Fibroblast of villous mesenchyme (primary cell): ENCODE results near the gene SH3YL1. TPM values are rescaled to one million over a fixed set of nuclear protein-coding genes. Genes with fewer than 3 reads are reported as not detected.

Source experiments
- DNase-seq: peaks from one replicate; pipeline ENCODE4 v3.0.0-alpha.2; 2010; ENCODE audit warnings: low read depth
- H3K4me3 ChIP-seq: 2 replicates; pipeline ENCODE4 v1.5.1; 2011; ENCODE audit warnings: low read depth, mild to moderate bottlenecking, low read length
- total RNA-seq: library from RNA; depleted of rRNA; stranded (reverse); fragments of >200 nt; gene quantifications from 2 replicates; pipeline ENCODE4 v1.2.3, GENCODE V29; 2012
- TF ChIP-seq, protein P1 (sequence below): IDR thresholded peaks from 2 replicates; pipeline ENCODE4 v1.5.1; 2012; ENCODE audit warnings: low read depth, mild to moderate bottlenecking, low read length; ENCODE audit not compliant: insufficient read depth

Gene SH3YL1
- total RNA-seq, 1 donor = 35.4 TPM

GRCh38 chr2:199041-199966 lies 64.5 kb downstream of the SH3YL1 start:
- TF ChIP-seq, protein P1, sequence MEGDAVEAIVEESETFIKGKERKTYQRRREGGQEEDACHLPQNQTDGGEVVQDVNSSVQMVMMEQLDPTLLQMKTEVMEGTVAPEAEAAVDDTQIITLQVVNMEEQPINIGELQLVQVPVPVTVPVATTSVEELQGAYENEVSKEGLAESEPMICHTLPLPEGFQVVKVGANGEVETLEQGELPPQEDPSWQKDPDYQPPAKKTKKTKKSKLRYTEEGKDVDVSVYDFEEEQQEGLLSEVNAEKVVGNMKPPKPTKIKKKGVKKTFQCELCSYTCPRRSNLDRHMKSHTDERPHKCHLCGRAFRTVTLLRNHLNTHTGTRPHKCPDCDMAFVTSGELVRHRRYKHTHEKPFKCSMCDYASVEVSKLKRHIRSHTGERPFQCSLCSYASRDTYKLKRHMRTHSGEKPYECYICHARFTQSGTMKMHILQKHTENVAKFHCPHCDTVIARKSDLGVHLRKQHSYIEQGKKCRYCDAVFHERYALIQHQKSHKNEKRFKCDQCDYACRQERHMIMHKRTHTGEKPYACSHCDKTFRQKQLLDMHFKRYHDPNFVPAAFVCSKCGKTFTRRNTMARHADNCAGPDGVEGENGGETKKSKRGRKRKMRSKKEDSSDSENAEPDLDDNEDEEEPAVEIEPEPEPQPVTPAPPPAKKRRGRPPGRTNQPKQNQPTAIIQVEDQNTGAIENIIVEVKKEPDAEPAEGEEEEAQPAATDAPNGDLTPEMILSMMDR = no peak
- no peak overlapping the region for H3K4me3 ChIP-seq
- no peak for DNase-seq

- H3K4me3 ChIP-seq = no peak overlapping the region
- no peak for DNase-seq
- TF ChIP-seq, protein P1 = no peak
Measured at GRCh38 chr2:196406-196805, 67.4 kb downstream of the SH3YL1 start.

- no peak for DNase-seq
- H3K4me3 ChIP-seq = no peak overlapping the region
- TF ChIP-seq, protein P1 = no peak
Measured at GRCh38 chr2:195932-196331, 67.9 kb downstream of the SH3YL1 start.

DNA sequence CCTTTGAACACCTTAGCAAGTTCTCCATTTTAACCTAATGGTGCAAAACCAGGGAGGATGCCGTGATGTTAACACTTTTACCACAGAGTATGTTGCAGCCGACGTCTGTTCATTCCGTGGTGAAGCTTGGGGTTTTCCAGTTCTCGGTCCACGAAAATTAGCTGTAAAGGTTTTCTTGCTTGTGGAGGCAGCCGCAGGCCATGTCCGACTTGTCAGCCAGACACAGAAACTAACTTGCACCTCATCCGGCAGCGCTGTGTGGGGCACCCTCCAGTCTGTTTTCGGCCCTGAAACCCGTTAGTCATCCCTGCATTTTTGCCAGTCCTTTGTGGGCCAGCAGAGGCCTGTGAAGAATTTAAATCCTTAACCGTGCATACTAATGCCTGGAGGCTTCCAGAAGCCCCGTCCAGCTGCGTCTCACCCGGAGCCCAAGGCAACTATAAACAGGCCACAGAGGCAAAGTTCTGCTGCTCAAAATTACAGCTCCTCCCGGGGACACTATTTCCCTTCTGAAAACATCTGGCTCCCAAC lies 70.6 kb downstream of the SH3YL1 start:
- TF ChIP-seq, protein P1 = no peak
- no peak overlapping the region for H3K4me3 ChIP-seq
- no peak for DNase-seq

GRCh38 chr2:191311-192190 lies 72.3 kb downstream of the SH3YL1 start:
- no peak for DNase-seq
- TF ChIP-seq, protein P1 = no peak
- H3K4me3 ChIP-seq = no peak overlapping the region

GRCh38 chr2:187825-188224 lies 76.0 kb downstream of the SH3YL1 start:
- no peak for DNase-seq
- no peak overlapping the region for H3K4me3 ChIP-seq
- TF ChIP-seq, protein P1 = no peak
